HCT116 (cell line): ENCODE results near the gene DTNB. TPM values are rescaled to one million over a fixed set of nuclear protein-coding genes. Genes with fewer than 3 reads are reported as not detected.

Experiments used
- ATAC-seq: fragments of 200-7000 bp; cut with Tn5 transposase; 2 replicates; pipeline ENCODE4 v1.9.1; 2020; ENCODE audit warnings: mild to moderate bottlenecking, moderate library complexity
- BruUV-seq: library from RNA; stranded (reverse); fragments of 400-500 nt; replicated peaks from 2 replicates; lab custom pipeline; 2021; lab: Mats Ljungman, UMichigan
- CTCF ChIA-PET: fragments of 300-600 bp; sonication (Branson Sonifier 250); formaldehyde crosslinking; loops from one replicate; lab custom pipeline; 2021; ENCODE audit warnings: antibody characterized with exemption; lab: Charles Lee
- POLR2A ChIA-PET: fragments of 300-600, 350-600 bp; sonication (Branson Sonifier 250); formaldehyde crosslinking; loops from one replicate; lab custom pipeline; 2021; ENCODE audit warnings: antibody characterized with exemption; lab: Charles Lee
- RAD21 ChIA-PET, 2 experiments: fragments of 300-600 bp; sonication (Branson Sonifier 250); formaldehyde crosslinking; loops; one replicate each; lab custom pipeline; 2023; ENCODE audit warnings: low total read pairs in 2 of 2; ENCODE audit not compliant: uncharacterized antibody in 2 of 2, unreplicated experiment in 2 of 2, low non-redundant PET in 1 of 2; lab: Charles Lee
- DNase-seq: peaks from one replicate; pipeline ENCODE4 v3.0.0-alpha.2; 2010; ENCODE audit warnings: low read depth, low spot score
- H2AFZ ChIP-seq: fragments of 200-600 bp; shearing (Covaris generic), sonication (generic); 2 replicates; pipeline ENCODE4 v1.6.1; 2017; ENCODE audit warnings: low read depth, mixed run types, mixed read lengths, antibody characterized with exemption, low read length; ENCODE audit not compliant: poor library complexity, severe bottlenecking
- H3K27ac ChIP-seq: 2 replicates; pipeline ENCODE4 v1.5.1; 2012; ENCODE audit warnings: low read depth, low read length
- H3K27me3 ChIP-seq: fragments of 200-600 bp; sonication (generic); 2 replicates; pipeline ENCODE4 v1.6.1; 2016; ENCODE audit warnings: mixed run types, low read length, mixed read lengths; ENCODE audit not compliant: insufficient read depth
- H3K36me3 ChIP-seq, 2 experiments: fragments of 200-500 bp in 1 of 2; fragments of 200-600 bp in 1 of 2; sonication (Bioruptor generic) in 1 of 2; sonication (generic) in 1 of 2; 2 replicates each; pipeline versions ENCODE4 v1.5.1 to v1.6.1; 2014 to 2016; ENCODE audit warnings: low read length in 2 of 2, inconsistent platforms in 1 of 2, mixed read lengths in 1 of 2, mixed run types in 1 of 2; ENCODE audit not compliant: insufficient read depth in 2 of 2, control insufficient read depth in 1 of 2
- H3K4me1 ChIP-seq, 2 experiments: fragments of 200-600 bp in 1 of 2; sonication (generic) in 1 of 2; 2 replicates each; pipeline versions ENCODE4 v1.5.1 to v1.6.1; 2012 to 2017; ENCODE audit warnings: low read length in 2 of 2, inconsistent platforms in 1 of 2, mild to moderate bottlenecking in 1 of 2, mixed read lengths in 1 of 2, mixed run types in 1 of 2, moderate library complexity in 1 of 2; ENCODE audit not compliant: insufficient read depth in 2 of 2, control insufficient read depth in 1 of 2
- H3K4me2 ChIP-seq: fragments of 200-600 bp; sonication (generic); 2 replicates; pipeline ENCODE4 v1.6.1; 2017; ENCODE audit warnings: mixed run types, low read length, mixed read lengths
- H3K4me3 ChIP-seq, 2 experiments: fragments of 200-600 bp in 1 of 2; sonication (generic) in 1 of 2; replicated peaks in 1 of 2; 2 replicates each; pipeline ENCODE4 v1.5.1; 2011 to 2016; ENCODE audit warnings: low read length in 2 of 2, control low read depth in 1 of 2, low read depth in 1 of 2, mild to moderate bottlenecking in 1 of 2, mixed read lengths in 1 of 2, mixed run types in 1 of 2
- H3K79me2 ChIP-seq: fragments of 200-600 bp; sonication (generic); 2 replicates; pipeline ENCODE4 v1.6.1; 2017; ENCODE audit warnings: mild to moderate bottlenecking, mixed run types, low read length, moderate library complexity, mixed read lengths; ENCODE audit not compliant: insufficient read depth
- H3K9ac ChIP-seq: fragments of 200-600 bp; sonication (generic); 2 replicates; pipeline ENCODE4 v1.6.1; 2016; ENCODE audit warnings: low read length, mixed read lengths
- H3K9me2 ChIP-seq: fragments of 200-600 bp; sonication (generic), shearing (Covaris generic); 2 replicates; pipeline ENCODE4 v1.6.1; 2017; ENCODE audit warnings: mixed run types, mild to moderate bottlenecking, moderate library complexity; ENCODE audit not compliant: insufficient read depth
- H3K9me3 ChIP-seq, 2 experiments: fragments of 200-500 bp in 1 of 2; fragments of 200-600 bp in 1 of 2; sonication (Bioruptor generic) in 1 of 2; sonication (generic) in 1 of 2; 2 replicates each; pipeline ENCODE4 v1.6.1; 2014 to 2017; ENCODE audit warnings: low read length in 2 of 2, mixed read lengths in 2 of 2, inconsistent platforms in 1 of 2, low read depth in 1 of 2, mild to moderate bottlenecking in 1 of 2, mixed run types in 1 of 2, moderate library complexity in 1 of 2; ENCODE audit not compliant: control insufficient read depth in 1 of 2, insufficient read depth in 1 of 2
- H4K20me1 ChIP-seq: fragments of 200-600 bp; sonication (generic), shearing (Covaris generic); 2 replicates; pipeline ENCODE4 v1.6.1; 2017; ENCODE audit warnings: mixed run types, mild to moderate bottlenecking, moderate library complexity; ENCODE audit not compliant: insufficient read depth
- CBX3 ChIP-seq: IDR thresholded peaks from 2 replicates; pipeline ENCODE4 v1.6.1; 2012; ENCODE audit warnings: low read depth
- CEBPB ChIP-seq: IDR thresholded peaks from 2 replicates; pipeline ENCODE4 v1.6.1; 2012; ENCODE audit warnings: low read depth
- EGR1 ChIP-seq: IDR thresholded peaks from 2 replicates; pipeline ENCODE4 v1.6.1; 2012; ENCODE audit warnings: low read depth
- EZH2 ChIP-seq: fragments of 200-600 bp; sonication (generic); IDR thresholded peaks from 2 replicates; pipeline ENCODE4 v1.6.1; 2017; ENCODE audit warnings: antibody characterized with exemption, mixed run types
- FOSL1 ChIP-seq: IDR thresholded peaks from 2 replicates; pipeline ENCODE4 v1.6.1; 2012; ENCODE audit warnings: low read depth
- POLR2A ChIP-seq: IDR thresholded peaks from 2 replicates; pipeline ENCODE4 v1.7.0; 2011; ENCODE audit warnings: borderline replicate concordance; ENCODE audit not compliant: insufficient read depth, insufficient read length; ENCODE audit errors: extremely low read depth
- YY1 ChIP-seq: IDR thresholded peaks from 2 replicates; pipeline ENCODE4 v1.6.1; 2011; ENCODE audit warnings: low read length, low read depth, moderate library complexity, mild to moderate bottlenecking; ENCODE audit not compliant: insufficient replicate concordance; ENCODE audit errors: extremely low read depth
- intact Hi-C: fragments of 100-400 bp; cut with micrococcal nuclease; formaldehyde crosslinking; loops from 2 replicates; pipeline ENCODE4 v1.10.0; 2022
- total RNA-seq: library from RNA; stranded (reverse); gene quantifications from one replicate; pipeline ENCODE4 v1.2.1, GENCODE V29; 2021; ENCODE audit not compliant: unreplicated experiment
- TF ChIP-seq, protein P1 (sequence below): IDR thresholded peaks from 2 replicates; pipeline ENCODE4 v1.6.1; 2011; ENCODE audit warnings: mild to moderate bottlenecking, low read length, moderate library complexity; ENCODE audit not compliant: insufficient replicate concordance; ENCODE audit errors: extremely low read depth
- TF ChIP-seq, protein P2 (sequence below), 3 experiments: fragments of 200-600 bp in 1 of 3; sonication (generic) in 1 of 3; IDR thresholded peaks in 2 of 3; conservative IDR thresholded peaks in 1 of 3; 2 replicates each; pipeline ENCODE4 v1.5.1; 2012 to 2017; ENCODE audit warnings: low read depth in 2 of 3, low read length in 2 of 3, antibody characterized with exemption in 1 of 3, borderline replicate concordance in 1 of 3, control low read depth in 1 of 3, mild to moderate bottlenecking in 1 of 3, mixed read lengths in 1 of 3, mixed run types in 1 of 3, moderate library complexity in 1 of 3; ENCODE audit not compliant: insufficient read depth in 1 of 3
- TF ChIP-seq, protein P3 (sequence below): IDR thresholded peaks from 2 replicates; pipeline ENCODE4 v1.6.1; 2012; ENCODE audit warnings: low read depth

The DTNB gene
- total RNA-seq, 1 experiment from 2014 or later: 30.2 TPM

DNA sequence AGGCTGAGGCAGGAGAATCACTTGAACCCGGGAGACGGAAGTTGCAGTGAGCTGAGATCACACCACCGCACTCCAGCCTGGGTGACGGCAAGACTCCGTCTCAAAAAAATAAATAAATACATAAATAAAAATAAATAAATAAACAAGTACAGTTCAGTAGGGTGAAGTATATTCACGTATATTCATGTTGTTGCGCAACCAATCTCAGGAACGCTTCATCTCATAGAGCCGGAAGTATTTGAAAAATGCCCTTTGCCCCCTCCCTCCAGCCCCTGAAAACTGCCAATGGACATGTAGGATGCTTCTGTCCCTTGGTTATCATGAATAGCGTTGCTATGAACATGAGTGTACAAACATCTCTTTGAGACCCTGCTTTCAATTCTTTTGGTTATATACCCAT is 132.0 kb downstream of the DTNB start:
- TF ChIP-seq, protein P1, sequence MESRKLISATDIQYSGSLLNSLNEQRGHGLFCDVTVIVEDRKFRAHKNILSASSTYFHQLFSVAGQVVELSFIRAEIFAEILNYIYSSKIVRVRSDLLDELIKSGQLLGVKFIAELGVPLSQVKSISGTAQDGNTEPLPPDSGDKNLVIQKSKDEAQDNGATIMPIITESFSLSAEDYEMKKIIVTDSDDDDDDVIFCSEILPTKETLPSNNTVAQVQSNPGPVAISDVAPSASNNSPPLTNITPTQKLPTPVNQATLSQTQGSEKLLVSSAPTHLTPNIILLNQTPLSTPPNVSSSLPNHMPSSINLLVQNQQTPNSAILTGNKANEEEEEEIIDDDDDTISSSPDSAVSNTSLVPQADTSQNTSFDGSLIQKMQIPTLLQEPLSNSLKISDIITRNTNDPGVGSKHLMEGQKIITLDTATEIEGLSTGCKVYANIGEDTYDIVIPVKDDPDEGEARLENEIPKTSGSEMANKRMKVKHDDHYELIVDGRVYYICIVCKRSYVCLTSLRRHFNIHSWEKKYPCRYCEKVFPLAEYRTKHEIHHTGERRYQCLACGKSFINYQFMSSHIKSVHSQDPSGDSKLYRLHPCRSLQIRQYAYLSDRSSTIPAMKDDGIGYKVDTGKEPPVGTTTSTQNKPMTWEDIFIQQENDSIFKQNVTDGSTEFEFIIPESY: no peak
- TF ChIP-seq EZH2 (no peak), CBX3 (no peak), EGR1 (no peak), FOSL1 (no peak), POLR2A (no peak), YY1 (no peak), CEBPB (no peak)
- TF ChIP-seq, protein P2, sequence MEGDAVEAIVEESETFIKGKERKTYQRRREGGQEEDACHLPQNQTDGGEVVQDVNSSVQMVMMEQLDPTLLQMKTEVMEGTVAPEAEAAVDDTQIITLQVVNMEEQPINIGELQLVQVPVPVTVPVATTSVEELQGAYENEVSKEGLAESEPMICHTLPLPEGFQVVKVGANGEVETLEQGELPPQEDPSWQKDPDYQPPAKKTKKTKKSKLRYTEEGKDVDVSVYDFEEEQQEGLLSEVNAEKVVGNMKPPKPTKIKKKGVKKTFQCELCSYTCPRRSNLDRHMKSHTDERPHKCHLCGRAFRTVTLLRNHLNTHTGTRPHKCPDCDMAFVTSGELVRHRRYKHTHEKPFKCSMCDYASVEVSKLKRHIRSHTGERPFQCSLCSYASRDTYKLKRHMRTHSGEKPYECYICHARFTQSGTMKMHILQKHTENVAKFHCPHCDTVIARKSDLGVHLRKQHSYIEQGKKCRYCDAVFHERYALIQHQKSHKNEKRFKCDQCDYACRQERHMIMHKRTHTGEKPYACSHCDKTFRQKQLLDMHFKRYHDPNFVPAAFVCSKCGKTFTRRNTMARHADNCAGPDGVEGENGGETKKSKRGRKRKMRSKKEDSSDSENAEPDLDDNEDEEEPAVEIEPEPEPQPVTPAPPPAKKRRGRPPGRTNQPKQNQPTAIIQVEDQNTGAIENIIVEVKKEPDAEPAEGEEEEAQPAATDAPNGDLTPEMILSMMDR (IDR thresholded peaks at IDR 0.05 in 2 of 3, conservative IDR thresholded peaks at IDR 0.05 in 1 of 3; ENCODE audit: borderline replicate concordance in 1 of 3, insufficient read depth in 1 of 3, low read depth in 2 of 3, low read length in 2 of 3): no peak
- TF ChIP-seq, protein P3, sequence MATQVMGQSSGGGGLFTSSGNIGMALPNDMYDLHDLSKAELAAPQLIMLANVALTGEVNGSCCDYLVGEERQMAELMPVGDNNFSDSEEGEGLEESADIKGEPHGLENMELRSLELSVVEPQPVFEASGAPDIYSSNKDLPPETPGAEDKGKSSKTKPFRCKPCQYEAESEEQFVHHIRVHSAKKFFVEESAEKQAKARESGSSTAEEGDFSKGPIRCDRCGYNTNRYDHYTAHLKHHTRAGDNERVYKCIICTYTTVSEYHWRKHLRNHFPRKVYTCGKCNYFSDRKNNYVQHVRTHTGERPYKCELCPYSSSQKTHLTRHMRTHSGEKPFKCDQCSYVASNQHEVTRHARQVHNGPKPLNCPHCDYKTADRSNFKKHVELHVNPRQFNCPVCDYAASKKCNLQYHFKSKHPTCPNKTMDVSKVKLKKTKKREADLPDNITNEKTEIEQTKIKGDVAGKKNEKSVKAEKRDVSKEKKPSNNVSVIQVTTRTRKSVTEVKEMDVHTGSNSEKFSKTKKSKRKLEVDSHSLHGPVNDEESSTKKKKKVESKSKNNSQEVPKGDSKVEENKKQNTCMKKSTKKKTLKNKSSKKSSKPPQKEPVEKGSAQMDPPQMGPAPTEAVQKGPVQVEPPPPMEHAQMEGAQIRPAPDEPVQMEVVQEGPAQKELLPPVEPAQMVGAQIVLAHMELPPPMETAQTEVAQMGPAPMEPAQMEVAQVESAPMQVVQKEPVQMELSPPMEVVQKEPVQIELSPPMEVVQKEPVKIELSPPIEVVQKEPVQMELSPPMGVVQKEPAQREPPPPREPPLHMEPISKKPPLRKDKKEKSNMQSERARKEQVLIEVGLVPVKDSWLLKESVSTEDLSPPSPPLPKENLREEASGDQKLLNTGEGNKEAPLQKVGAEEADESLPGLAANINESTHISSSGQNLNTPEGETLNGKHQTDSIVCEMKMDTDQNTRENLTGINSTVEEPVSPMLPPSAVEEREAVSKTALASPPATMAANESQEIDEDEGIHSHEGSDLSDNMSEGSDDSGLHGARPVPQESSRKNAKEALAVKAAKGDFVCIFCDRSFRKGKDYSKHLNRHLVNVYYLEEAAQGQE: no peak
- CTCF ChIA-PET: no interaction called here
- intact Hi-C loops: no loop called here

More for the DNA sequence above, 132.0 kb downstream of the DTNB start:
- no peaks in the 10 kb centered on the region for H3K9me3 ChIP-seq
- no peaks in the 10 kb centered on the region for H4K20me1 ChIP-seq
- H3K9ac ChIP-seq: no peak overlapping the region
- H3K79me2 ChIP-seq: no peaks in the 10 kb centered on the region
- H3K4me1 ChIP-seq: no peaks in the 10 kb centered on the region
- DNase-seq: no peak
- no peak for ATAC-seq
- no peaks in the 10 kb centered on the region for H3K9me2 ChIP-seq
- H3K27me3 ChIP-seq: no peaks in the 10 kb centered on the region
- H3K36me3 ChIP-seq: no peaks in the 10 kb centered on the region
- no peak overlapping the region for H2AFZ ChIP-seq
- ChIA-PET RAD21 (no interaction called here), POLR2A (no interaction called here)
- no TSS peak for BruUV-seq
- no peak overlapping the region for H3K4me3 ChIP-seq
- no peak overlapping the region for H3K4me2 ChIP-seq
- no peak overlapping the region for H3K27ac ChIP-seq
